Smooth muscle cell of the brain vasculature (primary cell): Measurements from ENCODE around the gene OR2A12.
A peak's percentile ranks its signal among the peaks of the same experiment; 100 is the strongest.
"Not testable (repeated sequence)": the region's sequence is repeated elsewhere in the genome, so short reads cannot be mapped to it uniquely, and the experiment has no call there.

ENCODE experiments used
- DNase-seq: peaks from one replicate; pipeline ENCODE4 v3.0.0-alpha.2; 2012; ENCODE audit warnings: low read depth, low spot score

OR2A12 gene

DNA sequence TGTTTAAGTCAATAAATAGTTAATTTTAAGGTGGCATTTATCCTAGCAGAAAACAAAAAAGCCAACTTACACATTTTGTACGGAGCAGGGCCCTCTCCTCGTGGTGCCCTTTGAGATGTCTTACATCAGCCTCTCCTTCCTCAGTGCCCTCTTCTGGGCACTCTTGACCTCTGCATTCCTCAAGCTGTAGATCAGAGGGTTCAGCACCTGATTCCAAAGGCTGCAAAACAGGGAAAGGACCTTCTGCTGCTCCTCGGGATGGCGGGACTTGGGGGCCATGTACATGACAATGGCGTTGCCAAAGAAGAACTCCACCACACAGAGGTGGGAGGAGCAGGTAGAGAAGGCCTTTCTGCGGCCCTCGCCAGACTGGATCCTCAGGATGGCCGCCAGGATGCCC, 32.3 kb downstream of the OR2A12 start:
- no peak for DNase-seq

DNA sequence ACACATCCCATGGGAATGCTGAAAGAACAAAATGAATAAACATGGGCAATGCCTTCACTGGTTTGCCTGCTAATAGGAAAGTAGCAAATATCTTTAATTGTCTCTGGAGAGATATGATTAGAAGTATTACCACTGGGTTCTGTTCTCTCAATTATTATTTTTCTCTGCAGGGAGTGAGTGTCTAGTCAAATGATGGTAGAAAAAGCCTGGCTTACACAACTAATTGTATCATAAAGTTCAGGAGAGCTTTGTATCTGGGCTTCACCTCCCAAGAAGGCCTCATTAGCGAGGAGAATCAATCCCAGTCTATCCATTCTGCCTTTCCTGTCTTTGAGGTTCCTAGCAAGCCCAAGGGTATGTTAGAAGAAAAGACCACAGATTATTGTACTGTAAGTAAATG, 36.8 kb downstream of the OR2A12 start, which contains the start of gene OR2A14:
Gene OR2A14 (plus strand): TSS at position 301 of the 400 bp plus-strand sequence. CDS start 5,937 bp downstream, outside the sequence.
- no peak for DNase-seq

DNA sequence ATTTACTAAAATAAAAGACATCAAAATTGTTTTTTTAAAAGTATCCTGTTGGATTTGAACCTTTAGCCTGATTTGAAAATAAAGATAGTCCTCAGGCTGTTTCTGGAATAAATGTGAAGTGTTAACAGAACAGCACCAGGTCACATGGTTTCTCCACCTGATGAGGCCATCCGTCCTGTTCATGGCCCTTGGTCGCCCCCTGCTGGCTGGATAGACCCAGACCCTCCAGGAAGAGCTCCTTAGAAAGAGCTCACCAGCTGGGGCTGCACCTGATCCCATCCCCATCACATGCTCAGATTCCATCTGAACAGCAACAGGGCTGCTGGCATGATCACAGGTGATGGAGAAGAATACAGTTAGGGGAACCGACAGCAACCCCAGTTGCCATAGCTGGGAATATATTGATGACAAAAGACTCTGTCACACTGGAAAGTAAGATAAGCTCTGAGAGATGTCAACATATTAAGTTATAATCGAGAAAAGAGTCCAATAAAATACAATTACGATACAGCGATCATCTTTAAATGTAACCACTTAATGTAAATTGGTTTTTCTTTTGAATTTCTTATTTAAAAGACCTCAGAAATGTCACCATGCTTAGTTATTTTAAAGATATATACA, 41.7 kb downstream of the OR2A12 start:
- peak; percentile 56 for DNase-seq

DNA sequence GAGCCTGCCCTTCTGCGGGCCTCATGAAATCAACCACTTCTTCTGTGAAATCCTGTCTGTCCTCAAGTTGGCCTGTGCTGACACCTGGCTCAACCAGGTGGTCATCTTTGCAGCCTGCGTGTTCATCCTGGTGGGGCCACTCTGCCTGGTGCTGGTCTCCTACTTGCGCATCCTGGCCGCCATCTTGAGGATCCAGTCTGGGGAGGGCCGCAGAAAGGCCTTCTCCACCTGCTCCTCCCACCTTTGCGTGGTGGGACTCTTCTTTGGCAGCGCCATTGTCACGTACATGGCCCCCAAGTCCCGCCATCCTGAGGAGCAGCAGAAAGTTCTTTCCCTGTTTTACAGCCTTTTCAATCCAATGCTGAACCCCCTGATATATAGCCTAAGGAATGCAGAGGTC, 43.5 kb downstream of the OR2A12 start:
- DNase-seq, result not testable (repeated sequence)

DNA sequence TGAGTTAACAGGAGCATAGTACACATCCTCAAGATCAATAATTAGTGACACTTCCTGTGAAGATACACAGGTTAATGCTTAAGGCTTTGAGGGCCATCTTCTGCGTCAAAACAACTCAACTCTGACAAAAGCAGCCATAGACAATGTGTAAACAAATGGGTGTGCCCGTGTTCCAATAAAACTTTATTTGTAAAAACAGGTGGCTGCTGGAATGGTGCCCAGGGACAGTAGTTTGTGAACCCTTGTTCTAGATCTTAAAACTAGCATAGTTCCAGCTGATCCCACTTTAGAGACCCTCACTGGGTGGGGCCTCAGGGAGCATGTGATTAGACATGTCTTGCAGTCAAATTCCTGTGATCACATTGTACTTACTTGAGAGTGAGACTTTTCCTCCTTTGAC, 44.7 kb downstream of the OR2A12 start:
- no peak for DNase-seq

- DNase-seq, result no peak
Observed at GRCh38 chr7:144132262-144132661, 46.2 kb downstream of the OR2A12 start.

DNA sequence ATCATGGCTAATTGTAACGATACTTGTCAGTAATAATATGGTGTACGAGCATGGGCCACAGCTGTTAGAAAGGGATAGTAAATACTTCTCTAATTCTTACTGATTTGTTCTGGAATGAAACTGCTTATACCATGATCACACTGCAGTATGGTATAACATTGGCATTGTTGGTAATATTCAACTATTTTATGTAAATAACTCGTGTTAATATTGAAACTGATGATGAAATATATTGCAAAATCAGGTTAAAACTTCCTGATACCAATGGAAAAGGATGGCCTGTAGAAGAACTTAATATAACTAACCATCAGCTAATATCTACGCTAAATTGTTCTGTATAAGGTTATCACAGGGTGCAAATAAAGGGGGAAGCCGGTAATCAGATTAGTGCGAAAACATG, 47.2 kb downstream of the OR2A12 start:
- DNase-seq, result no peak

DNA sequence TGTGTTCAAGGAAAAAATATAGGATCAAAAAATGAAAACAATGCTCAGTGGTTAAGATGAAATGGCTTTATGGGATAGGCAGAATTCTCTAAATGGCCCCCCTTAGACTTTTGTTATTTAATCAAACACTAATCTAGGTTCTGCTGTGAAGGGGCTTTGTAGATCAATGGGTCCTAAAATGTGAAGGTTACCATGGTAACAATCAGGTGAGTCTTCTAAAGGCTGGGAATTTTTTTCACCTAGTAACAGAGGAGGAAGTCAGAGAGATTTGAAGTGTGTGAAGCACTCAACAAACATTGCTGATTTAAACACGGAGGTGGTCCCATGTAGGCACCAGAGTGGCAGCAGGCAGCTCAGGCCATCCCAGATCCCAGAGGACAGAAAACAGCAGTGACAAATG, 48.0 kb downstream of the OR2A12 start:
- no peak for DNase-seq

- no peak for DNase-seq
Observed at GRCh38 chr7:144137501-144137900, 51.4 kb downstream of the OR2A12 start.

DNA sequence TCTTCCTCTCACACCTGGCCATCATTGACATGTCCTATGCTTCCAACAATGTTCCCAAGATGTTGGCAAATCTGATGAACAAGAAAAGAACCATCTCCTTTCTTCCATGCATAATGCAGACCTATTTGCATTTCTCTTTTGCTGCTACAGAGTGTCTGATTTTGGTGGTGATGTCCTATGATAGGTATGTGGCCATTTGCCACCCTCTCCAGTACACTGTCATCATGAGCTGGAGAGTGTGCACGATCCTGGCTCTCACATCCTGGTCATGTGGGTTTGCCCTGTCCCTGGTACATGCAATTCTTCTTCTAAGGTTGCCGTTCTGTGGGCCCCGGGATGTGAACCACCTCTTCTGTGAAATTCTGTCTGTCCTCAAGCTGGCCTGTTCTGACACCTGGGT, 56.1 kb downstream of the OR2A12 start:
- DNase-seq, result no peak

GRCh38 chr7:144144426-144144825, 58.3 kb downstream of the OR2A12 start:
- DNase-seq, result no peak

DNA sequence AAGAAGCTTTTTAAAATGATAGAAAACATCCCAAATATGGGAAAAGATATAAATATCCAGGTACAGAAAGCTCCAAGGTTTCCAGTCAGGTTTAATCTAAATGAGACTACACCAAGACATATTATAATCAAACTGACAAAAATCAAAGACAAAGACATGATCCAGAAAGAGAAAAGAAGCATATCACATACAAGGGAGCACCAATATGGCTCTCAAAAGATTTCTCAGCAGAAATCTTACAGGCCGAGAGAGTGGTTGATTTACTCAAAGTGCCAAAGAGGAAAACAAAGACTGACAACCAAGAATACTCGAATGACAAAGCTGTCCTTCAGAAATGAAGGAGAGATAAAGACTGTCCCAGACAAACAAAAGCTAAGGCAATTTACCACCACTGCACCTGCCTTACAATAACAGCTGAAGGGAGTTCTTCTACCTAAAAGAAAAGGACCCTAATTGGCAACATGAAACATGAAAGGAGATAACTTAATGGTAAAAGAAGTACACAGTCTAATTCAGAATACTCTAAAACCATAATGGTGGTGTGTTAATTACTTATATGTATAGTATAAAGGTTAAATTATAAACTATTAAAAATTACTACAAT, 62.2 kb downstream of the OR2A12 start:
- DNase-seq, result no peak
